K562 (cell line): ENCODE results near the gene POMGNT2. TPM values are rescaled to one million over a fixed set of nuclear protein-coding genes. Genes with fewer than 3 reads are reported as not detected.

Source experiments
- ATAC-seq: fragments of 200-7000 bp; cut with Tn5 transposase; 3 replicates; pipeline ENCODE4 v1.9.1; 2020; ENCODE audit warnings: moderate library complexity
- BruUV-seq: library from RNA; stranded (reverse); fragments of 400-500 nt; replicated peaks from 2 replicates; lab custom pipeline; 2021; lab: Mats Ljungman, UMichigan
- CTCF ChIA-PET: fragments of 300-600 bp; formaldehyde crosslinking; extraction: SDS; loops from one replicate; lab custom pipeline; 2021; ENCODE audit warnings: low intra/inter-chr PET ratio; lab: Yijun Ruan, JAX
- POLR2A ChIA-PET: fragments of 300-600, 350-650 bp; sonication (Branson Sonifier 250); formaldehyde crosslinking; extraction: SDS; loops from one replicate; lab custom pipeline; 2021; ENCODE audit warnings: antibody characterized with exemption, inconsistent platforms; lab: Yijun Ruan, JAX
- DNase-seq, 4 experiments: peaks; one replicate each; pipeline versions ENCODE4 v3.0.0 to v3.0.0-alpha.2; 2011 to 2018; ENCODE audit warnings: low spot score in 3 of 4, mixed read lengths in 3 of 4; ENCODE audit errors: extremely low read depth in 1 of 4
- FAIRE-seq: peaks from 2 replicates; lab custom pipeline; 2011; peaks lifted over from hg19 to GRCh38; lab: Jason Lieb, UNC
- H2AFZ ChIP-seq: 2 replicates; pipeline ENCODE4 v1.6.0; 2011; ENCODE audit warnings: low read depth, low read length, control low read depth, inconsistent platforms
- H3K27ac ChIP-seq: fragments of 200-600 bp; 3 replicates; pipeline ENCODE4 v1.8.0; 2011; ENCODE audit warnings: low read depth, mild to moderate bottlenecking, control low read depth, inconsistent platforms, low read length, moderate library complexity, mixed read lengths; ENCODE audit errors: extremely low read depth
- H3K27me3 ChIP-seq, 2 experiments: fragments of 300-600 bp in 1 of 2; 2 replicates in 1 of 2; 3 replicates in 1 of 2; pipeline versions ENCODE4 v1.6.0 to v1.8.0; 2011; ENCODE audit warnings: inconsistent platforms in 2 of 2, low read length in 2 of 2, mild to moderate bottlenecking in 1 of 2, mixed read lengths in 1 of 2, moderate library complexity in 1 of 2; ENCODE audit not compliant: control insufficient read depth in 2 of 2, insufficient read depth in 2 of 2
- H3K36me3 ChIP-seq: fragments of 300-600 bp; 3 replicates; pipeline ENCODE4 v1.8.0; 2011; ENCODE audit warnings: mild to moderate bottlenecking, low read length, inconsistent platforms; ENCODE audit not compliant: control insufficient read depth, insufficient read depth
- H3K4me1 ChIP-seq, 2 experiments: fragments of 200-600 bp in 1 of 2; replicated peaks in 1 of 2; 2 replicates in 1 of 2; 3 replicates in 1 of 2; pipeline versions ENCODE4 v1.5.1 to v1.8.0; 2011; ENCODE audit warnings: inconsistent platforms in 2 of 2, low read length in 2 of 2, mild to moderate bottlenecking in 1 of 2, mixed read lengths in 1 of 2, moderate library complexity in 1 of 2; ENCODE audit not compliant: control insufficient read depth in 2 of 2, insufficient read depth in 2 of 2
- H3K4me2 ChIP-seq: 2 replicates; pipeline ENCODE4 v1.6.1; 2011; ENCODE audit warnings: low read length, control low read depth, inconsistent platforms, mixed read lengths; ENCODE audit not compliant: insufficient read depth
- H3K4me3 ChIP-seq: fragments of 200-600 bp; sonication (generic), shearing (Covaris generic); 2 replicates; pipeline ENCODE4 v1.5.1; 2016; ENCODE audit warnings: control low read depth, inconsistent platforms
- H3K79me2 ChIP-seq: fragments of 200-600 bp; 3 replicates; pipeline ENCODE4 v1.8.0; 2011; ENCODE audit warnings: low read length, inconsistent platforms; ENCODE audit not compliant: control insufficient read depth, insufficient read depth
- H3K9ac ChIP-seq, 2 experiments: 2 replicates each; pipeline versions ENCODE4 v1.6.0 to v1.6.1; 2011; ENCODE audit warnings: low read depth in 2 of 2, low read length in 2 of 2, control low read depth in 1 of 2, inconsistent platforms in 1 of 2, mild to moderate bottlenecking in 1 of 2, mixed read lengths in 1 of 2; ENCODE audit not compliant: insufficient read depth in 1 of 2
- H3K9me1 ChIP-seq: one replicate; pipeline ENCODE4 v1.6.0; 2011; ENCODE audit warnings: inconsistent platforms, mild to moderate bottlenecking, low read length, moderate library complexity; ENCODE audit not compliant: control insufficient read depth, insufficient read depth
- H3K9me3 ChIP-seq: replicated peaks from 2 replicates; pipeline ENCODE4 v1.5.1; 2011; ENCODE audit warnings: low read depth, low read length, inconsistent platforms; ENCODE audit not compliant: control insufficient read depth, insufficient read depth
- H4K20me1 ChIP-seq: replicated peaks from 2 replicates; pipeline ENCODE4 v1.6.1; 2011; ENCODE audit warnings: low read length, inconsistent platforms, mixed read lengths; ENCODE audit not compliant: control insufficient read depth, insufficient read depth
- MCM2 ChIP-seq: fragments of 450-650 bp; IDR thresholded peaks from 2 replicates; pipeline ENCODE4 v1.6.1; 2017; ENCODE audit warnings: low read depth, mild to moderate bottlenecking
- NR2C1 ChIP-seq, 2 experiments: fragments of 450-650 bp; IDR thresholded peaks; 2 replicates each; pipeline ENCODE4 v1.6.1; 2017; ENCODE audit warnings: mild to moderate bottlenecking in 2 of 2, antibody characterized with exemption in 1 of 2, inconsistent platforms in 1 of 2, missing compliant biosample characterization in 1 of 2, missing genetic modification characterization in 1 of 2
- POLR3A ChIP-seq: IDR thresholded peaks from 2 replicates; pipeline ENCODE4 v1.6.1; 2011; ENCODE audit warnings: borderline replicate concordance, mild to moderate bottlenecking, moderate library complexity; ENCODE audit not compliant: insufficient read length, insufficient read depth; ENCODE audit errors: extremely low read depth
- ZNF140 ChIP-seq: fragments of 250-450 bp; sonication (Bioruptor Pico); IDR thresholded peaks from 2 replicates; pipeline ENCODE4 v1.8.0; 2021; ENCODE audit warnings: moderate library complexity, mild to moderate bottlenecking, inconsistent platforms
- ZNF589 ChIP-seq: fragments of 200-800 bp; sonication (Bioruptor generic); IDR thresholded peaks from 2 replicates; pipeline ENCODE4 v1.6.1; 2016; ENCODE audit warnings: low read depth, missing genetic modification characterization, missing compliant biosample characterization
- WGBS: fragments of 100-300 bp; shearing (Covaris generic); methylation state at CpG from one replicate; pipeline ENCODE4 v1.1.6; 2016; ENCODE audit warnings: low coverage, mixed read lengths; ENCODE audit not compliant: insufficient coverage; ENCODE audit errors: missing lambda C conversion rate; 5-methylcytosine and 5-hydroxymethylcytosine counted together
- in situ Hi-C: fragments of 300-500 bp; cut with MboI; formaldehyde crosslinking; loops from 4 replicates; pipeline ENCODE4 v1.15.0; 2018; ENCODE audit warnings: inconsistent platforms, mixed read lengths
- intact Hi-C: fragments of 100-400 bp; cut with micrococcal nuclease; formaldehyde crosslinking; loops from 2 replicates; pipeline ENCODE4 v1.14.2; 2022
- polyA plus RNA-seq, 8 experiments: library from polyadenylated mRNA; depleted of rRNA in 4 of 8; stranded (reverse) in 5 of 8; unstranded in 3 of 8; fragments of >200 nt; fragmentation: Nextera tagmentation in 2 of 8; fragmentation: Illumina TruSeq in 1 of 8; extraction: Ambion mirVana in 2 of 8; extraction: Trizol in 1 of 8; gene quantifications; 2 replicates each; pipeline versions ENCODE4 v1.2.1 to v1.2.3, GENCODE V29; 2011 to 2014; ENCODE audit warnings: inconsistent platforms in 1 of 8, missing spikeins in 1 of 8
- total RNA-seq, 7 experiments: library from RNA; depleted of rRNA in 6 of 7; stranded (reverse); fragments of >200 nt in 6 of 7; fragmentation: Illumina TruSeq in 2 of 7; extraction: Trizol in 2 of 7; gene quantifications; 2 replicates each; pipeline versions ENCODE4 v1.2.1 to v1.2.3, GENCODE V29; 2011 to 2021; ENCODE audit warnings: low replicate concordance in 1 of 7
- TF ChIP-seq, protein P1 (sequence below): fragments of 450-650 bp; IDR thresholded peaks from 2 replicates; pipeline ENCODE4 v1.6.1; 2017; ENCODE audit warnings: antibody characterized with exemption, mild to moderate bottlenecking
- TF ChIP-seq, protein P2 (sequence below), 3 experiments: IDR thresholded peaks in 2 of 3; conservative IDR thresholded peaks in 1 of 3; 2 replicates each; pipeline ENCODE4 v1.5.1; 2011 to 2012; ENCODE audit warnings: low read length in 3 of 3, mild to moderate bottlenecking in 3 of 3, control low read depth in 2 of 3, improper control_type of control experiment in 1 of 3, inconsistent platforms in 1 of 3, low read depth in 1 of 3, mixed read lengths in 1 of 3, moderate library complexity in 1 of 3; ENCODE audit not compliant: insufficient read depth in 2 of 3
- TF ChIP-seq, protein P3 (sequence below): fragments of 450-650 bp; conservative IDR thresholded peaks from 2 replicates; pipeline ENCODE4 v1.6.1; 2016; ENCODE audit warnings: missing genetic modification characterization, low read depth, mild to moderate bottlenecking, missing compliant biosample characterization, moderate library complexity
- TF ChIP-seq, protein P4 (sequence below): fragments of 450-650 bp; IDR thresholded peaks from 2 replicates; pipeline ENCODE4 v1.6.1; 2017; ENCODE audit warnings: antibody characterized with exemption
- TF ChIP-seq, protein P5 (sequence below): fragments of 450-650 bp; formaldehyde crosslinking; IDR thresholded peaks from 2 replicates; pipeline ENCODE4 v1.4.0; 2022; ENCODE audit warnings: mild to moderate bottlenecking, moderate library complexity

POMGNT2 gene
- total and polyA plus RNA-seq, 9 of the 15 experiments (the other 6 are each of a cell fraction or from before 2014, with no cell fraction given): 0.65 to 14.1 (median 10.3) TPM

DNA sequence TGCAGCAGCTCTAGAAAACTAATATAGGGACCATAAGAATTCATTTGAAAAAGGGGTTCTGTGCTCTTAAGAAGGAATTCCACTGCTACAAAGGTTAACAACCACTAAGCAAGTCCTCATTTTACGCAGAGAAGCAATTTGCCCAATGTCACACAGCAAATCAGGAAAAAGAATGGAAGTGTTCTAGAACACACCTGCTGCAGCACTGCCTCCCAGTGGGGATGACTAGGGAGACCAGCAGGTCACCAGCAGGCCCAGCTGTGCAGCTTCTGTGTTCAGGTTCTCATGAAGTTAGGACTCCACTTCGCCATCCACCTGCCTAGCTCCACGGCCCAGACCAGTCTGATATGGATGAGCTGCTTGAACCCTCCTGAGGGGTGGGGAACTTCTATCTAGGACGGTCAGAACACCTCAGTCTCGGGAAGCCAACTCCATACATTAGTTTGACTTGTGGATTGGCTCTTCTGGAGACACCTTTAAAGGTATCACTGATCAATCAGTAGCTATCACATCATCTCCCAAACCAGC is 18.6 kb downstream of the POMGNT2 start:
- no peaks in the 10 kb centered on the region for H3K9me1 ChIP-seq
- no peak overlapping the region for H3K4me3 ChIP-seq
- intact Hi-C loops: no loop called here
- DNase-seq (peak in 1 of 4 experiments; percentile 30), FAIRE-seq (peak; percentile 48), ATAC-seq (peak; percentile 78)
- no TSS peak for BruUV-seq
- H4K20me1 ChIP-seq: peaks cover 7% of the 10 kb centered on the region
- H3K4me2 ChIP-seq: no peak overlapping the region
- WGBS: 31% methylated on average over 5 of the region's 5 CpGs
- H3K27me3 ChIP-seq: no peaks in the 10 kb centered on the region
- no peaks in the 10 kb centered on the region for H3K79me2 ChIP-seq
- no peak overlapping the region for H3K9ac ChIP-seq
- in situ Hi-C loops: no loop called here
- H2AFZ ChIP-seq: no peak overlapping the region
- H3K9me3 ChIP-seq: no peaks in the 10 kb centered on the region
- no peaks in the 10 kb centered on the region for H3K36me3 ChIP-seq
- peaks cover 0 to 10% of the 10 kb centered on the region in 2 experiments; a peak in 3 of 5 replicates for H3K4me1 ChIP-seq
- no peak overlapping the region for H3K27ac ChIP-seq
- POLR2A ChIA-PET: interaction anchor here (0.6 to 2.3 kb wide), 5 partner anchors 9 to 376 kb away, joined by 3 to 5 read pairs (median 3); no protein-coding TSS in a partner anchor
- CTCF ChIA-PET: no interaction called here
- no peak for TF ChIP-seq POLR3A
- TF ChIP-seq MCM2: no peak
- no peak for TF ChIP-seq NR2C1 (IDR thresholded peaks at IDR 0.05)
- TF ChIP-seq NR2C1 (tag; IDR thresholded peaks at IDR 0.05): no peak
- TF ChIP-seq ZNF140 (CRISPR knock-in tag): no peak
- TF ChIP-seq, protein P1, sequence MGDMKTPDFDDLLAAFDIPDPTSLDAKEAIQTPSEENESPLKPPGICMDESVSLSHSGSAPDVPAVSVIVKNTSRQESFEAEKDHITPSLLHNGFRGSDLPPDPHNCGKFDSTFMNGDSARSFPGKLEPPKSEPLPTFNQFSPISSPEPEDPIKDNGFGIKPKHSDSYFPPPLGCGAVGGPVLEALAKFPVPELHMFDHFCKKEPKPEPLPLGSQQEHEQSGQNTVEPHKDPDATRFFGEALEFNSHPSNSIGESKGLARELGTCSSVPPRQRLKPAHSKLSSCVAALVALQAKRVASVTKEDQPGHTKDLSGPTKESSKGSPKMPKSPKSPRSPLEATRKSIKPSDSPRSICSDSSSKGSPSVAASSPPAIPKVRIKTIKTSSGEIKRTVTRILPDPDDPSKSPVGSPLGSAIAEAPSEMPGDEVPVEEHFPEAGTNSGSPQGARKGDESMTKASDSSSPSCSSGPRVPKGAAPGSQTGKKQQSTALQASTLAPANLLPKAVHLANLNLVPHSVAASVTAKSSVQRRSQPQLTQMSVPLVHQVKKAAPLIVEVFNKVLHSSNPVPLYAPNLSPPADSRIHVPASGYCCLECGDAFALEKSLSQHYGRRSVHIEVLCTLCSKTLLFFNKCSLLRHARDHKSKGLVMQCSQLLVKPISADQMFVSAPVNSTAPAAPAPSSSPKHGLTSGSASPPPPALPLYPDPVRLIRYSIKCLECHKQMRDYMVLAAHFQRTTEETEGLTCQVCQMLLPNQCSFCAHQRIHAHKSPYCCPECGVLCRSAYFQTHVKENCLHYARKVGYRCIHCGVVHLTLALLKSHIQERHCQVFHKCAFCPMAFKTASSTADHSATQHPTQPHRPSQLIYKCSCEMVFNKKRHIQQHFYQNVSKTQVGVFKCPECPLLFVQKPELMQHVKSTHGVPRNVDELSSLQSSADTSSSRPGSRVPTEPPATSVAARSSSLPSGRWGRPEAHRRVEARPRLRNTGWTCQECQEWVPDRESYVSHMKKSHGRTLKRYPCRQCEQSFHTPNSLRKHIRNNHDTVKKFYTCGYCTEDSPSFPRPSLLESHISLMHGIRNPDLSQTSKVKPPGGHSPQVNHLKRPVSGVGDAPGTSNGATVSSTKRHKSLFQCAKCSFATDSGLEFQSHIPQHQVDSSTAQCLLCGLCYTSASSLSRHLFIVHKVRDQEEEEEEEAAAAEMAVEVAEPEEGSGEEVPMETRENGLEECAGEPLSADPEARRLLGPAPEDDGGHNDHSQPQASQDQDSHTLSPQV: no peak
- TF ChIP-seq, protein P2, sequence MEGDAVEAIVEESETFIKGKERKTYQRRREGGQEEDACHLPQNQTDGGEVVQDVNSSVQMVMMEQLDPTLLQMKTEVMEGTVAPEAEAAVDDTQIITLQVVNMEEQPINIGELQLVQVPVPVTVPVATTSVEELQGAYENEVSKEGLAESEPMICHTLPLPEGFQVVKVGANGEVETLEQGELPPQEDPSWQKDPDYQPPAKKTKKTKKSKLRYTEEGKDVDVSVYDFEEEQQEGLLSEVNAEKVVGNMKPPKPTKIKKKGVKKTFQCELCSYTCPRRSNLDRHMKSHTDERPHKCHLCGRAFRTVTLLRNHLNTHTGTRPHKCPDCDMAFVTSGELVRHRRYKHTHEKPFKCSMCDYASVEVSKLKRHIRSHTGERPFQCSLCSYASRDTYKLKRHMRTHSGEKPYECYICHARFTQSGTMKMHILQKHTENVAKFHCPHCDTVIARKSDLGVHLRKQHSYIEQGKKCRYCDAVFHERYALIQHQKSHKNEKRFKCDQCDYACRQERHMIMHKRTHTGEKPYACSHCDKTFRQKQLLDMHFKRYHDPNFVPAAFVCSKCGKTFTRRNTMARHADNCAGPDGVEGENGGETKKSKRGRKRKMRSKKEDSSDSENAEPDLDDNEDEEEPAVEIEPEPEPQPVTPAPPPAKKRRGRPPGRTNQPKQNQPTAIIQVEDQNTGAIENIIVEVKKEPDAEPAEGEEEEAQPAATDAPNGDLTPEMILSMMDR (IDR thresholded peaks at IDR 0.05 in 2 of 3, conservative IDR thresholded peaks at IDR 0.05 in 1 of 3; ENCODE audit: insufficient read depth in 2 of 3, low read depth in 1 of 3, low read length in 3 of 3): peak; percentile 33 to 49 (median 42); a peak in 5 of 6 replicates
- TF ChIP-seq, protein P3, sequence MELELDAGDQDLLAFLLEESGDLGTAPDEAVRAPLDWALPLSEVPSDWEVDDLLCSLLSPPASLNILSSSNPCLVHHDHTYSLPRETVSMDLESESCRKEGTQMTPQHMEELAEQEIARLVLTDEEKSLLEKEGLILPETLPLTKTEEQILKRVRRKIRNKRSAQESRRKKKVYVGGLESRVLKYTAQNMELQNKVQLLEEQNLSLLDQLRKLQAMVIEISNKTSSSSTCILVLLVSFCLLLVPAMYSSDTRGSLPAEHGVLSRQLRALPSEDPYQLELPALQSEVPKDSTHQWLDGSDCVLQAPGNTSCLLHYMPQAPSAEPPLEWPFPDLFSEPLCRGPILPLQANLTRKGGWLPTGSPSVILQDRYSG (tag): no peak
- TF ChIP-seq, protein P4, sequence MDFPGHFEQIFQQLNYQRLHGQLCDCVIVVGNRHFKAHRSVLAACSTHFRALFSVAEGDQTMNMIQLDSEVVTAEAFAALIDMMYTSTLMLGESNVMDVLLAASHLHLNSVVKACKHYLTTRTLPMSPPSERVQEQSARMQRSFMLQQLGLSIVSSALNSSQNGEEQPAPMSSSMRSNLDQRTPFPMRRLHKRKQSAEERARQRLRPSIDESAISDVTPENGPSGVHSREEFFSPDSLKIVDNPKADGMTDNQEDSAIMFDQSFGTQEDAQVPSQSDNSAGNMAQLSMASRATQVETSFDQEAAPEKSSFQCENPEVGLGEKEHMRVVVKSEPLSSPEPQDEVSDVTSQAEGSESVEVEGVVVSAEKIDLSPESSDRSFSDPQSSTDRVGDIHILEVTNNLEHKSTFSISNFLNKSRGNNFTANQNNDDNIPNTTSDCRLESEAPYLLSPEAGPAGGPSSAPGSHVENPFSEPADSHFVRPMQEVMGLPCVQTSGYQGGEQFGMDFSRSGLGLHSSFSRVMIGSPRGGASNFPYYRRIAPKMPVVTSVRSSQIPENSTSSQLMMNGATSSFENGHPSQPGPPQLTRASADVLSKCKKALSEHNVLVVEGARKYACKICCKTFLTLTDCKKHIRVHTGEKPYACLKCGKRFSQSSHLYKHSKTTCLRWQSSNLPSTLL: no peak
- TF ChIP-seq, protein P5, sequence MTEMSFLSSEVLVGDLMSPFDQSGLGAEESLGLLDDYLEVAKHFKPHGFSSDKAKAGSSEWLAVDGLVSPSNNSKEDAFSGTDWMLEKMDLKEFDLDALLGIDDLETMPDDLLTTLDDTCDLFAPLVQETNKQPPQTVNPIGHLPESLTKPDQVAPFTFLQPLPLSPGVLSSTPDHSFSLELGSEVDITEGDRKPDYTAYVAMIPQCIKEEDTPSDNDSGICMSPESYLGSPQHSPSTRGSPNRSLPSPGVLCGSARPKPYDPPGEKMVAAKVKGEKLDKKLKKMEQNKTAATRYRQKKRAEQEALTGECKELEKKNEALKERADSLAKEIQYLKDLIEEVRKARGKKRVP: no peak
- no peak for TF ChIP-seq ZNF589 (CRISPR knock-in tag)
